Measurements from ENCODE around the gene G3BP2. TPM values are rescaled to one million over a fixed set of nuclear protein-coding genes. Genes with fewer than 3 reads are reported as not detected.
"Not testable (repeated sequence)": the region's sequence is repeated elsewhere in the genome, so short reads cannot be mapped to it uniquely, and the experiment has no call there.

G3BP2 gene
- total RNA-seq = 146 TPM

- peak; percentile 99 for DNase-seq (ENCODE audit: low spot score)
Observed at GRCh38 chr4:75673027-75673958, at the start of gene G3BP2. Gene G3BP2 (minus strand): TSS chr4:75673411. CDS start chr4:75662025, 11,386 bp downstream.

- no peak for DNase-seq (ENCODE audit: low spot score)
Observed at GRCh38 chr4:75722417-75722816, 49.2 kb upstream of the G3BP2 start.

GRCh38 chr4:75718529-75718928 lies 45.3 kb upstream of the G3BP2 start:
- no peak for DNase-seq (ENCODE audit: low spot score)

GRCh38 chr4:75717408-75717807 lies 44.2 kb upstream of the G3BP2 start:
- DNase-seq (ENCODE audit: low spot score) = no peak

GRCh38 chr4:75716054-75716453 lies 42.8 kb upstream of the G3BP2 start:
- not testable (repeated sequence) for DNase-seq (ENCODE audit: low spot score)

GRCh38 chr4:75715105-75715799 lies 42.0 kb upstream of the G3BP2 start:
- DNase-seq (ENCODE audit: low spot score) = no peak

- no peak for DNase-seq (ENCODE audit: low spot score)
Observed at GRCh38 chr4:75714704-75715103, 41.5 kb upstream of the G3BP2 start.

GRCh38 chr4:75714011-75714410 lies 40.8 kb upstream of the G3BP2 start:
- DNase-seq (ENCODE audit: low spot score) = no peak

GRCh38 chr4:75710246-75710645 lies 37.0 kb upstream of the G3BP2 start:
- no peak for DNase-seq (ENCODE audit: low spot score)

- peak; percentile 20 for DNase-seq (ENCODE audit: low spot score)
Observed at GRCh38 chr4:75708218-75708691, 35.0 kb upstream of the G3BP2 start.

- no peak for DNase-seq (ENCODE audit: low spot score)
Observed at GRCh38 chr4:75705198-75705977, 32.2 kb upstream of the G3BP2 start.

GRCh38 chr4:75702919-75703411 lies 29.8 kb upstream of the G3BP2 start:
- no peak for DNase-seq (ENCODE audit: low spot score)

GRCh38 chr4:75699299-75699698 lies 26.1 kb upstream of the G3BP2 start:
- no peak for DNase-seq (ENCODE audit: low spot score)

GRCh38 chr4:75698963-75699228 lies 25.7 kb upstream of the G3BP2 start:
- DNase-seq (ENCODE audit: low spot score) = no peak

GRCh38 chr4:75698162-75698962 lies 25.2 kb upstream of the G3BP2 start:
- DNase-seq (ENCODE audit: low spot score) = peak; percentile 12

- DNase-seq (ENCODE audit: low spot score) = no peak
Observed at GRCh38 chr4:75696581-75696980, 23.4 kb upstream of the G3BP2 start.

- DNase-seq (ENCODE audit: low spot score) = no peak
Observed at GRCh38 chr4:75696071-75696470, 22.9 kb upstream of the G3BP2 start.

- not testable (repeated sequence) for DNase-seq (ENCODE audit: low spot score)
Observed at GRCh38 chr4:75692066-75692465, 18.9 kb upstream of the G3BP2 start.

- not testable (repeated sequence) for DNase-seq (ENCODE audit: low spot score)
Observed at GRCh38 chr4:75687125-75687524, 13.9 kb upstream of the G3BP2 start.

- DNase-seq (ENCODE audit: low spot score) = no peak
Observed at GRCh38 chr4:75686346-75686745, 13.1 kb upstream of the G3BP2 start.

- DNase-seq (ENCODE audit: low spot score) = no peak
Observed at GRCh38 chr4:75685546-75686189, 12.5 kb upstream of the G3BP2 start.
